Dedifferentiated amniotic fluid mesenchymal stem cell (primary cell): ENCODE measurements around the gene TBL1Y.
"Not testable (repeated sequence)": the region's sequence is repeated elsewhere in the genome, so short reads cannot be mapped to it uniquely, and the experiment has no call there.

ENCODE experiments used
- DNase-seq: peaks from one replicate; pipeline ENCODE4 v3.0.0-alpha.2; 2016; ENCODE audit errors: extremely low spot score

The TBL1Y gene

DNA sequence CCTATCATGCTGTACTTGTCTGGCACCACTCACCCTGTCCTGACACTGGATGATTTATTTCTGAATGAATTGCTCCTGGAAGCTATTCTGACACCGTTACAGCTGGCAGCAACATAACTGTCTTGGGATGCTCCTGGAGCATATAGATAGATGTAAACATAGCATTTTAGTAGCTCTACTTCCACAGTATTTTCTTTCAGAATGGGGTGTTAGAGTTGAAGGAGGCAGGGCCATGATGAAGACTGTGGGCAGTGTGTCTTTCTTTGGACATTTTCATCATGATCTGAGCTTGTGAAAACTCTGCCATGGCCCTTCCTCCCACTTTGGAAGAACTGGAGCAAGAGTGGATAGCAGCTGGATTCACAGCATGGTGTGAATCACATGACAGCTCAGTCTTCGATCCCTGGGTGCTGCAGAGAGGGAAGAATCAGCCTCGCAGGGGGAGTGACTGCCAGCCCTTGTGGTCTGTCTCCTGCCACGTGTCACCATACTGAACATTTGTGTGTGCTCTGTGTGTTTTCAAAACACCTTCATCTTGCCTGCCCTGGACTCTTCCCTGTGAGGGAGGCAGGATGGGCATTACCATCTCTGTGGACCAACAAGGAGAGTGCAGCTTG, 61.9 kb downstream of the TBL1Y start:
- no peak for DNase-seq

DNA sequence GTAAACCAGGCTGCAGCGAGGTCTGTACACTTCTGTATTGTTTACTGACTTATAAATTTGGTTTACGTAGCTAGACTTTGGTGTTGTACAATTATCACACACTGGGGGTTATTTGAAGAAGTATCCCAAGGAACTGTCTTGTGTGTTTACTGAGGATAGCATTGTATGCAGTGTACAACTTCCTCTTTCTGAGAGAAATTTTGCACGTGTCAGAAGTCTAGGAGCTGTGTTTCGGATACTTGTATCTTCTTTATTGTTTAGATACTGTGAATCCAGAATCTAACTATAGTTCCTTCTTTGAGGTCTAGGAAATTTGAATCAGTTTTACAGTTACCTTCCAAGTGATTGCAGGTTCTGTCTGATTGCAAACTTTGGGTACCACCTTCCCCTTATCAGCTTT, 64.5 kb downstream of the TBL1Y start:
- DNase-seq, result no peak

DNA sequence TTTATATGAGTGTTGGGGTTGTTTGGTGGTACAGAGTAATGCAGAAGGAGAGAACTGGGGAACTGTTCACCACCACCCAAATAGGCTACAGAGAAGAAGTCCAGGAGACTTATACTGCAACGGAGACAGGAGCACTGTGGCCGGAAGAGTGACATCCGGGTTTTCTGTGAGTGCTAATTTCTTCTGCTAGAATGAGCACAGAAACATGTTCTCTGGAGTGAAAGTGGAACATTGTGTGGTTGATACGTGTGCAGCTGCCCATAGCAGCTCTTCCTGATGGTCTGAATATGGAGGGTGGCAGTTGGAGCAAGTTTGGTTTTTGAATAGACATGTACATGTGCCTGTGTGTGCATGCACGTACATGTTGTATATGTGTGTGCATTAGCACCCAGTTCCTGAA, 67.3 kb downstream of the TBL1Y start:
- DNase-seq, result no peak

DNA sequence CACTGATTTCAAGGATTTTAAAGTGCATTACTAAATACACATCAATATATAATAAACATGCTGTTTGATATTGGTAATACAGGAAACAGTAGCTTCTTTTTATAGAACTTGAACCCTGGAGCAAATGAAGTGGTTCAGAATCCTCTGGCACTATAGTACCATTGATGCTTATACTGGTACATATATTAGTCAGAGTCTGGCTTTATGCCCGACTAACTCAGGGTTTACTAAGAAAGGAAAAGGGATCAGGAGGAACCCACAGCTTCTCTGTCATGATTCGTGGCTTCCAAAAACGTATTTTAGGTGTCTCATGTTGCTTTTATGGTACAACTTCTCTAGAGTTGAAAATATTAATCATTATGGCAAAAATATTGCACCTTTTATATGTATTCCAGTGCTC, 72.7 kb downstream of the TBL1Y start:
- DNase-seq, result no peak

DNA sequence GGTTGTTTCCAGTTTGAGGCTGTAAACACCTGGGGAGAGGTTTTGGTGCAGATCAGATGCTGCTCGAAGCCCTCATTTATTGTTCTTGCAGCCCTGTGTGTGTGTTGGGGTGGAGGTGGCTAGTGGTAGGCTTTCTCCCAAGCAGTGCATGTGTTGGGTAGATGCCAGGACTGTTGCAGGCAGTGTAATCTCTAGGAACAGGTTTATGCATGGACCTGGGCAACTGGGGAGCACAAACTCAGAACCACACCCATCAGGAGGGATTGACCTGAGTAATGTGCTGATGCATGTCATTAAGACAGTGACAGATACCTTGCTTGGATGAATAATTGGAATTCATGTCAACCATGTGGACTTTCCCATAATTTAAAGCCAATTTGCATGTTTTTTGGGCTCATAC, 77.3 kb downstream of the TBL1Y start:
- no peak for DNase-seq

DNA sequence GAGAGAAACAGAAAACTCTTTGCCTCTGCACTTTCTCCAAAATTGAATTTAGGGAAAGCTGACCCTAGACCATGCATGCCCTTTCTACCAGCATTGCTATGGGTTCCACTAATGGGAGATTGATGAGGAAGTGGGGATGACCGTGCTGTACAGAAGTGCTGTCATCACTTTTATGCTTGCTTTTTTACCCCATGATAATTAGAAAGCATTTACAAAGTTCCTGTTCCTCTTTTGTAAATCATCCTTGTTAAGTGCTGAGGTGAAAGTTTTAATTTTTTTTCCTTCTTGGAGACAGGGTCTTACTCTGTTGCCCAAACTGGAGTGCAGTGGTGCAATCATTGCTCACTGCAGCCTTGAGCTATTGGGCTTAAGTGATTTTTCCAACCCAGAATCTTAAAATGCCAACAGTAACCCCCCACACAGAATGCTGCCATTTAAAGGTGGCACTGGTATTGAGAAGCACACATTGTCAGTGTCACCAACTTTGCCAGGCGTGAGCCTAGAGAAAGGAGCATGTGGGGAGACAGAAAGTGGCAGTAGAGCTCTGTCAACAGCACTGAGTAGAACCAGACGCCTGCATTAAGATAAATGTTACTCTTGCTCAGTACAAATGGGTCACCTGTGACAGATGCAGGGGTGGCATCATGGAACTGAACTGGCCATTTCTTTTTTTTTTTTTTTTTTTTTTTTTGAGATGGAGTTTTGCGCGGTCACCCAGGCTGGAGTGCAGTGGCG, 79.6 kb downstream of the TBL1Y start:
- DNase-seq, result no peak

DNA sequence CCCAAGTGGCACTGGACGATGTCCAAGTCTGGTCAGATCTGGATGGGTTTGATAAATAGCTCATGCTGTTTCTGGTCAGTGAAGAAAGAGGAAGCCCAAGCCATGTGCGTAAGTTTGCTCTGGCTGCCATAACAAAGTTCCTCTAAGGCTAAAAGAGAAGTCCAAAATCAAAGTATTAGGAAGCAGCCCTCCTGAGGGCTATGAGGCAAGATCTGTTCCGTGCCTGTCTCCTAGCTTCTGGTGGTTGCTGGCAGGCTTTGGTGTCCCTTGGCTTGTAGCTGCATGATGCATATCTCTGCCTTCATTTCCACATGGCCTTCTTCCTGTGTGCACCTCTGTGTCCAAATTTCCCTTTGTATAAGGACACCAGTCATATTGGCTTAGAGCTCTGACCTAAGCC, 81.5 kb downstream of the TBL1Y start:
- DNase-seq, result no peak

DNA sequence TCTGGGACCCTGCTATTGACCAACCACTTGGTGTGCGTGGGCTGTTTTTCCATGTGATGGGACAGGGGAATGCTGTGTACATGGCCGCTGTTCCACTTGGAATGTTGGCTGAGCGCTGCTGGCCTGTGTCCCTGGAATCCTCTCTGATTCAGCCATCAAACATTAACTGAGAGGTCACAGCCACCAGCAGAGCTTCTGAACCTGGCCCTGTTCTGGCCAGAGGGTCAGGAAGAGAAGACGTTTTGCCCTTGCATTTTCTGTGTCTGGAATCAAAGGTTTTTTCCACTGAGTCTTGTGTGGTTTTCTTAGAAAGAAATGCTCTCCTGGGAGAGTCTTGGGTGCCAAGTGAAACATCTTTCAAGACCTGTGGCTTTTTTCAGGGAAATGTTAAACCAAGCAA, 85.5 kb downstream of the TBL1Y start:
- DNase-seq, result no peak

DNA sequence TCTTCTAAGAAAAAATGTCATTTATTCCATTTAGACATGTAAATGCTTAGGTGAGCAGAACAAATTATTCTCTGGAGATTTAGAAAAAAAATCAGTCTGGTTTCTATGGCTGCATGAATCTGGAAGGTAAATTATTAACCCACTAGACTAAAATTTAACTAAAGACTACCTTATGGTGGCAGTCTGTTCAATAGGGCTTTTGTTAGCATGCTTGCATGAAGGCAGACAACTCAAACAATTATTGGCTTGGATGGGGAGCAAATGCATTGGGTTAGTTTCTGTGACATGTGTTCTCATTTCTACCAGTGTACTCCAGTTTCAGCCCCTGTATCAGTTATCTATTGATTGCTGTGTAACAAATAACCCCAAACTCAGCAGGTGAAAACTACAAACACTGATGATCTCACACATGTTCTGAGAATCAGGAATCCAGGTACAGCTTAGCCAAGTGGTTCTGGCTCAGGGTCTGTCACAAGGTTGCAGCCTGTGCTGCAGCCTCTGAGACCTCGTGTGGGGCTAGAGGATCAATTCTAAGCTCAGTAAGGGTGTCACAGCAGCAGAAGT, 87.1 kb downstream of the TBL1Y start:
- DNase-seq, result no peak

DNA sequence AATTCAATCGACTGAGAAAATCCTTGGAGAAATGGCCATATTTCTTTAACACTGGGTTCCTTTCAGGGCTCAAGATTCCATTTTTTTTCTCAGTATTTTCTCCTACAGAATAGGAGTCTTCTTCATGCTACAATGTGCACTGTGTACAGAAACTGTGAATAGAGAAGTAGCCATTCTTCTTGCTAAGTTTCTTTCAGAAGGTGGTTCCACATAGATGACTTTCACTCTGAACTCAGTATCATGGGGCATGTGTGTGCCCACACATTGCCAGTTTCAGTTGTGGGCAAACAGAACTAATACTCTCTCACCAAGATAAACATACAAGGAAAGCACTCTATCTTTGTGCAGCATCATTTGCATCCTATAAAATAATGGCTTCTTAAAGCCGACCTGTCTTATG, 89.4 kb downstream of the TBL1Y start:
- no peak for DNase-seq

DNA sequence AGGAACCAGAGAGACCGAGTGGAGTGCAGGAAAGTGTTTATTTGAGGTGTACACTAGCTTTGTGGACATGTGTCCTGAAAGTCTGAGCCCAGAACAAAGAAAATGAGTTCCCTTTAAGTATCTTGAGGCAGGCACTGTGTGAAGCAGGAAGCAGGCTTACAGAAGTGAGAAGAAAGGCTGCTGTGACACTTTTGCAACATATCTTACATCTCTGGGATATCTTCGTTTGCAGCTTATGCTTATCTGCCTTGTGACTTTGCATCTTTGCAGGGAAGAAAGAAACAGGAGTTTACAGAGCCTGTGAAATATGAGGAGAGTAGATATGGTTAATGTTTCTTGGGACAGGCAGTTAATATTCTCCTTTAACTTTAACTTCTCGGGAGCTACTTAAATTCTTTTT, 92.1 kb downstream of the TBL1Y start:
- DNase-seq, result no peak

DNA sequence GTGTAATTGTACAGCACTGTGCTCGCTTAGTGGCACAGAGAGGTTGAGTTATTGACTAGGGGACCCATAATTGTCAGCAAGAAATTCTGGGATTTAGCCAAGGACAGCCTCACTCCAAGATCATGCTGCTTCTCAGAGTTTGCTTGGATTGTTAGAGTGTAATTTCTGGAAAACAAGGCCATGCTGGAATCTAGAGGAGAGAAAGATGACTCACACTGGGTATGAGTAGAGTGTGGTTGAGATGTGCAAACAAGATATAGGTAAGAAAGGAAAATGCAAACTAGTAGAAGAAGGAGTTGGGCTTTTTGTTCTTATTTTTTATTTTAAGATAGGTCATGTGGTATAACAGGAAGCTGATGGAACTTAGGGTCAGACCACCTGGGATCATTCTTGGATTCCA, 97.4 kb downstream of the TBL1Y start:
- no peak for DNase-seq

DNA sequence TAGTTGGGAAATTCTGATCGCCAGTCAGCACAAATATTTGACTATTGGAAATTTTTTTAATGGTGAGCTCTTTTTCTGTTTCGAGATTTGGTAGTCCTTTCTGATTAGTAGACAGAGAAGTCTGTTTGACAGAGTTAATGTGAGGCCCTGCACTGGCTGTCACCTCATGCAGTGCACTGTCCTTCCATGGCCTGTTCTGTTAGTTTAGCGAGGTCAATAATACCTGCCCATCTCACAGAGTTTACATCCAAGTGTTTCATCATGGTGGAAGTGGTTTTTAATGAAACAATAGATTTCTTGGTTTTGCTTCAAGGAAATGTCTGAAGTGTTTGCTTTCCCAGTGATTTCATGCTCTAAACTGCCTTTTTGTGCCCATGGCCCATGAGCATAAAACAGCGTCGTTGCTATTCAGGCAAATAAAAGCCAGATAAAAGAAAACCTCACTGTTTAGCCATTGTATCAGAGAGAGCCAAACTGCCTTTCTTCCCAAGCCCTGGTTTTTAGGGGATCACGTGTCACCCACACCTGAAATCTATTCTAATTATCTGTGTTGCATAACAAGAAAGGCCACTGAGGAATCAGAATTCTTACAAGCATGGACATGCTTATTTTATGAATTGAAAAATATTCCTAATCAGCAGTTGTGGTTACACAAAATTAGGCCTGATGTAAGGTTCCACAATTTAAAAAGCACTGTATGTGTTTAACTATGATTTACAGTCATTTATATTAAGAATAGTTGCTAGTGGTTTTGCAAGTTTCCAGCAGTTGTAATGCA, 98.3 kb downstream of the TBL1Y start:
- DNase-seq, result no peak

DNA sequence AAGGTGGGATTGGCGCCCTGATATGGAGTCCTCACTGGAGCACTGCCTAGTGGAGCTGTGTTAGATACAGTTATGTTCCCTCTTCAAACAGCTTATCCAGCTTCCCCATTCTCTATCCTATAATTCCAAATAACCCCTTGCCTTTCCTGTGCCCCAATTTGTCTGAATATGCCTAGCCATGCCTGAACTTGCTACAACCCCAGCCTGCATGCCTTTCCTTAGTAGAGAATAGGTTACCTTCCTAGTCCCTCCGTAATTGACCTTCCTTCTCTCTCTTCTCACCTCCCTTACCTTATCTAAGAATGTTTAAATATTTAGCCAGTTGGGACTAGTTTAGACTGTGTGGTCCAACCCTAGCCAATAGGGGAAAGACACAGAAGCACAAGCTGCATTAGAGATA, 102.6 kb downstream of the TBL1Y start:
- DNase-seq, result no peak

DNA sequence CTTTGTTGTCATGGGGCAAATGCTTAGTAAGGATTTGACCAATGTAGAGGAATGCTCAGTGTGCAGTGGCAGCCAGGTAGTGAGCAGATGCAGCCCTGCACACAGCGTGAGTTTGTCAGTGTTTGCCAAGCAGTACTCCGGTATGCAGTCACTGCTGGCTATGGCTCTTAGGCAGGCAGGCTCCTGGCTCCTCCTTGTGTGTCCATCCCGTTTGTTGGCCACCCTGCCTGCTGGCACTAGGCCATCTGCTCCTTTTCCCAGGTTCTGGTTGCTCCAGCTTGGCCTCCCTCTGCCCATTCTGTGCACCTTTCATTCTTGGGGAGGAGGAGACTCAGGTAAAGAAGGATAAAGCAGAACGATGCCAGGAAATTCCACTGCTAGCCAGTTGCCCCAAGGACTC, 106.0 kb downstream of the TBL1Y start:
- DNase-seq, result no peak

DNA sequence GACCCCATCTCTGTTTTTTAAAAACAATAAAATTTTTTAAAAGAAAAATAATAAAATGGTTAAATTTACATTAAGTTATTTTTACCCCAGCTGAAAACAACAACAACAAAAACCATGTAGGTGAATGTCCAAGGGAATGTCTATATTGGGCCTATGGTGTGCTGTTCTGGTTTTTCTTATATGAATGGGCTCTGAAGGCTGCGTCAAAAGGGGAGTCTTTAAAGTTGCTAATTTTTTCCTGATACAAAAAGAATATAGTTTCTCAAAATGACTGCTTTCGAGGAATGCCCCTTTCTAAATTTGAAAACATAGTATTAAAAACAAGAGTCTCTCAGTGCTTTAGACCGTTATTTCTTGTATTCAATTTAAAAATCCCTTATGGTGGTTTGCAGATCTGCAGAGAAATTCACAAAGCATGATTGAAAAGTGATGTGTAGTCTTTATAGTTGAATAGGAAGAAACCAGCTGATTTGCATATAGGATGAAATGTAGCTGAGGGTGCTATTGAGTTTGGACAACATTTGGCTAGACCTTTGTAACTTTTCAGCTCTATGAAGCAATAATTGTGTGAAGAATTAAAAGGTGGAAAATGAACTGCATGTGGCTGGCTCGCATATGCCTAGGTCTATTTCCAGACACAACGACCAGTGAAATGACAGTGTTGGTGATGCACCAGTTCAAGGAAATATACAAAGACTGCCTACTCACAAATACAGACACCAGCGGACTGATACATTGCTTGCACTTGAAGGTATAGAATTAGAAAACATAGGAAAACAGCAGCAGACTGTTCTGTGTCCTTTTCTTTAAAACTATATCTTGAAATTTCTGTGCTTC, 107.0 kb downstream of the TBL1Y start:
- no peak for DNase-seq

DNA sequence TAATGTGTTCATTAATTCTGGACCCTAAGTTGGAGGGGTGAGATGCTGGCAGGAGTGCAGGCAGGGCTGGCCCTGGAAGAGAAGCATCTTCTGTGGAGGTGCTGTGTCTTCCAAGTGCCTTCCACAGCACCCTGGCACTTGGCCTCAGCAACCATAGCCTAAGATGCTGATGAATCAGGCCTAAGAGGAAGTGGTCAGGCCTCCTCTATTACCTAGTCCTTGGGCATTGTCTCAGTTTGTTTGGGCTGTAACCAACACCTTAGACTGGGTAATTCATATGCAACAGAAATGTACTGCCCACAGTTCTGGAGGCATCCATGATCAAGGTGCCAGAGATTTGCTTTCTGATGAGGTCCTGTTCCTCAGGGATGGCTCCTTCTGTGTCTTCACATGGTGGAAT, 128.5 kb downstream of the TBL1Y start:
- DNase-seq, result no peak

DNA sequence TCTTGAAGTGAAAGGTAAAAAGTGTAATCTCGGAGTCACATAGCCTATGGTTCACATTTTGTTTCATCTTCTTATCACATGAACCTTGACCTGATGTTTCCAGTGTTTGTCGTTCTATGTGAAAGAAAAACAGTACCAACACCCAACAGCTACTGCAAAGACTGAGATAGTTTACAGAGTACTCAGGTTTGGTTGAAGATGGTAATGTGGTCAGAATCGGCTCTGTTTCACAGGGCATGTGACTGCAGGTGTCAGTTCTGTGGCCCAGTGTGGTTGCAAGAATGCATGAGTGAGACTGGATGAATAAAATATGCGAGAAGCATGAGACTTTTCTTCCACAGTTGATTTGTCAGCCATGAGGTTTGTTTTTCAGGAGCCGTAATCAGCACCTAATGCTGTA, 130.2 kb downstream of the TBL1Y start:
- DNase-seq, result no peak

DNA sequence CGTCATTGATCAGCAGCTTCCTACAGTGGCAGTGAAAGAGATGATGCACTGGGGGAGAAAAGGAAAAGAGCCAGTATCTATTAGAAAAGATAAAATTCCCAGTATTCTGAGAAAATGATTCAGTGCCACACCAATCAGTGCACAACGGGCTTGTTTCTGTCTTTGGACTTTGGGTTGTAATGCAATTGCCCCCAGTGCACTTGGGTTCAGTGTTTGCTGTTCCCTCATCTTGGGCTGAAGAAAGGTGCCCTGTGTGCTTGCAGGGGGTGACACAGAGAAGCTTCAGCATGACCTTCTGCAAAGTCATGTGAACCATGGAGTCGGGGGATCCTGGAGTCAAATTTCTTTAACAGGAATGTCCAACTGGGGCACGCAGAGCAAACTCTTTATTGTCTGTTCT, 131.5 kb downstream of the TBL1Y start:
- DNase-seq, result no peak

DNA sequence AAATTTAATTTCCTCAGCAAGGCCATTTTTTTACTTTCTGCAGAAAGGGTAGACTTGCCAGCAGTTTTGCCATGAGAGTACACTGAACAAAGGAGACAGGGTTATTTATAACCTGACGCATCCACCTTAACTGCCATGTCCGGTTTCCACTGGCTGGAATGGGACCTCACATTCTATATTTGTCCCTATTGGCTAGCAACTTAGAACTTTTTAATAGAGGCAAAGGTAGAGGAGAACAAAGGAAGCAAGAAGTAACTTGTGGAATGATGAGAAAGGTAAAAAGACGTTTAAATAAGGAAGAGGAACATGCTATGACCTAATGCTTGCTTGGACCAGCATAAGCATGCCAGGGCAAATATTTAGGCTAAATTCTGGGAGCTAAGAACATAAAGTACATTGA, 142.0 kb downstream of the TBL1Y start:
- not testable (repeated sequence) for DNase-seq

DNA sequence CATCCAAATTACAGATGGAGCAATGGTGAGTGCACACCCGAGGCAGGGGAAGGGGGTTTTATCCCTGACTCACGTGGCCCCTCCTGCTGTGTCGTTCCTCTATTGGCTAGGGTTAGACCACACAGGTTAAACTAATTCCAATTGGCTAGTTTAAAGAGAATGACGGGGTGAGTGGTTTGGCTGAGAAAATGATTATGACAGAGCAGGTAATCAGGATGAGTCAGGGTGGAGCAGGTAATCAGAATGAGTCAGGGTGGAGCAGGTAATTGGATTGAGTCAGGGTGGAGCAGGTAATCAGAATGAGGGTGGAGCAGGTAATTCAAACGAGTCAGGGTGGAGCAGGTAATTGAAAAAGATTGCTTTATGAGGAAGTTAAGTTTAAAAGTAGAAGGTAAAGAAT, 146.4 kb downstream of the TBL1Y start:
- DNase-seq, result no peak

DNA sequence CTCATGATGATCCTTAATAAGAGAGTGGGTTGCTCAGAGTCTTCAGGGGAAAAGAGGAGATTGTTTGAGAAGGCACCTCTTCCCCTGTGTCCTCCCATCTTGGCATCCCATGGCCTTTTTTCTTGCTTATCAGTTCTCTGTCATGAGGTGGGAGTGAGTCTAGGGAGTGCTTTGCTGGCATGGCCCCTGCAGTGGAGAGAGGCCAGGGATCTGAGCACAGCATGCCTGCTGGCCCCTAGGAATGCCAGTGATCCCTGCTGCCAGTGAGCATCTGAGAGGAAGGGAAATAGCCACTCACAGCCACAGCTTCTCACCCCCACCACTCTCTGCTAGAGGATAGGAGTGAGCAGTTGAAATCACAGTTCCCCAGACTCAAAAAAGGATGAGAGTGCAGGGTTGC, 168.2 kb downstream of the TBL1Y start:
- no peak for DNase-seq
